ENCODE measurements around the gene SUPT16H.
A peak's percentile ranks its signal among the peaks of the same experiment; 100 is the strongest.
"Not testable (repeated sequence)": the region's sequence is repeated elsewhere in the genome, so short reads cannot be mapped to it uniquely, and the experiment has no call there.

Gene SUPT16H

GRCh38 chr14:21383848-21384493 lies at the start of gene SUPT16H:
Gene SUPT16H (minus strand): TSS chr14:21384019. CDS start chr14:21383927, 92 bp downstream.
- DNase-seq = peak; percentile 92

DNA sequence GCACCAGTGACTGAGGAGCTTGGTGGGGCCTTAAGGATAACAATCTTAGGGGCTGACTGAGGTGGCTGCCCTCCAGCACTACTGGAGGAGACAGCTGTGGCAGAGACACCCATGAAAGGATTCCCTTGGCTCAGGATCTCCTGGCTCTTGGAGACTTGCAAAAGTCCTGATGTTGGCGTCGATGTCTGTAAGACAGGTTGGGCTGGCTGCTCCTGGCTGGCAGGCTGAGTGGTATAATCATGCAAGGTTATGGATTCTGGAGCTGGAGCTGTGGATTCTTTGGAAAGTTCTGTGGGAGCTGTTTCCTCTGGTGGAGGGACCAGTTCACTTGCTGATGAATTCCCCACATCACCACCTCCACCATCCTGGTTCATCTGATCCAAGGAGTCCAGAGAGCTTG lies 47.3 kb upstream of the SUPT16H start:
- no peak for DNase-seq

GRCh38 chr14:21428930-21429329 lies 45.1 kb upstream of the SUPT16H start:
- DNase-seq = no peak

- DNase-seq = no peak
Observed at GRCh38 chr14:21426692-21427091, 42.9 kb upstream of the SUPT16H start.

DNA sequence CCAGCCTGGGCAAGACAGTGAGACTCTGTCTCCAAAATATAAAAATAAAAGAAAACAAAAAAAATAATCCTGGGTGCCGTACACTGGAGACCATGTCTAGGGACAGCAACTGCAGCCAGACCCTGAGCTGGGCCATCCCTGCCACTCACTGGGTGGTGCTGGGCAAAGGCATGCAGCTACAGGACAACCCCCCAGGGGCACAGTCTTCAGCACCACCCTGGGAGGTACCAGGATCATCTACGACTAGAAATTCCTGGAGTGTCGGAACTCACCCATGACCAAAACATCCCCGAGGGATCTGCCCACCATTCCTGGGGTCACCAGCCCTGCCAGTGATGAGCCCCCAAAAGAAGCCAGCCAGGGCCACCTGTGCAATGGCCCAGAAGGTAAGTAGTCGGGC lies 35.7 kb upstream of the SUPT16H start:
- no peak for DNase-seq

GRCh38 chr14:21415329-21415728 lies 31.5 kb upstream of the SUPT16H start:
- DNase-seq = no peak

- no peak for DNase-seq
Observed at GRCh38 chr14:21414137-21414631, 30.4 kb upstream of the SUPT16H start.

DNA sequence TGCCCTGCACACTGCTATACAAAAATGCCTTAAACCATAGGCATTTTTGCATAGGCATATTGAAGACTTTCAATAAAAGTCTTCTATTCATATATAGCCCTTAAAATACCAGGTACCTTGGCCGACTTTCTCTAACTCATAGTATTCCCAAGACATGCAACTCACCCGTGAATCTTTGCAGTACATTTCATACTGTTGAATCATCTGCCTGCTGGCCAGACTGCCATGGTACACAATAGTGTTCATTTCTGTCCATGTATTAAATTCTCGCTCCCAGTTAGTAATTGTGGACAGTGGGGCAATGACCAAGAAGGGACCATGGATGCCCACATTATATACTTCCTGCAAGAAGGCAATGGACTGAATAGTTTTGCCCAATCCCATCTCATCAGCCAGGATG lies 24.3 kb upstream of the SUPT16H start:
- no peak for DNase-seq

GRCh38 chr14:21406213-21406612 lies 22.4 kb upstream of the SUPT16H start:
- DNase-seq = no peak

- no peak for DNase-seq
Observed at GRCh38 chr14:21405097-21405496, 21.3 kb upstream of the SUPT16H start.

DNA sequence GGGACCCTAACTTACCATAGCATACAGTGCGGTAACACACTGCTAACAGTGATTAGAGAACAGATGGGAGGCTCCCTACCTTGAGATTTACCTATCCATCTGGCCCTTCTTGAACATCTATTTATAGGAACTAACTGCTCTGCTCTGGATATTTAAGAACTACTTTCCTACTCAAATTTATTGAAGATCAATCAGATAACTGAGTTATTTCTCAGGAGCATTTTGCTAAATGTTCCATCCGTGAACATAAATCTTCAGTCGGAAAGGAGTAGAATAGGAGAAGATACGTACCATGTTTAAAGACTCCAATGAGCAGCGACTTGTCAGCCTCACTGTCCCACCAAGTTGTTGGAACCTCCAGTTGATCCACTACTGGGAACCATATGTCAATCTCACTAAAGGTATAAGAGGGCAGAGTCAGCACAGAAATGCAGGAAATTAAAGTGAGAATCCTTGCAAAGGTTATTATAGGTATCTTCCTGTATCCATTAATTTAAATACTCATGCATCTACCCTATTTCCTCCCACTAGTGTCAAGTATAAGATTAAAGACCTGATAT lies 15.6 kb upstream of the SUPT16H start:
- no peak for DNase-seq

- no peak for DNase-seq
Observed at GRCh38 chr14:21398901-21399300, 15.1 kb upstream of the SUPT16H start.

GRCh38 chr14:21395450-21395849 lies 11.6 kb upstream of the SUPT16H start:
- DNase-seq = no peak

GRCh38 chr14:21385188-21385904 lies 1.5 kb upstream of the SUPT16H start:
- DNase-seq = peak; percentile 12

GRCh38 chr14:21384494-21384851 lies 654 bp upstream of the SUPT16H start:
- no peak for DNase-seq

DNA sequence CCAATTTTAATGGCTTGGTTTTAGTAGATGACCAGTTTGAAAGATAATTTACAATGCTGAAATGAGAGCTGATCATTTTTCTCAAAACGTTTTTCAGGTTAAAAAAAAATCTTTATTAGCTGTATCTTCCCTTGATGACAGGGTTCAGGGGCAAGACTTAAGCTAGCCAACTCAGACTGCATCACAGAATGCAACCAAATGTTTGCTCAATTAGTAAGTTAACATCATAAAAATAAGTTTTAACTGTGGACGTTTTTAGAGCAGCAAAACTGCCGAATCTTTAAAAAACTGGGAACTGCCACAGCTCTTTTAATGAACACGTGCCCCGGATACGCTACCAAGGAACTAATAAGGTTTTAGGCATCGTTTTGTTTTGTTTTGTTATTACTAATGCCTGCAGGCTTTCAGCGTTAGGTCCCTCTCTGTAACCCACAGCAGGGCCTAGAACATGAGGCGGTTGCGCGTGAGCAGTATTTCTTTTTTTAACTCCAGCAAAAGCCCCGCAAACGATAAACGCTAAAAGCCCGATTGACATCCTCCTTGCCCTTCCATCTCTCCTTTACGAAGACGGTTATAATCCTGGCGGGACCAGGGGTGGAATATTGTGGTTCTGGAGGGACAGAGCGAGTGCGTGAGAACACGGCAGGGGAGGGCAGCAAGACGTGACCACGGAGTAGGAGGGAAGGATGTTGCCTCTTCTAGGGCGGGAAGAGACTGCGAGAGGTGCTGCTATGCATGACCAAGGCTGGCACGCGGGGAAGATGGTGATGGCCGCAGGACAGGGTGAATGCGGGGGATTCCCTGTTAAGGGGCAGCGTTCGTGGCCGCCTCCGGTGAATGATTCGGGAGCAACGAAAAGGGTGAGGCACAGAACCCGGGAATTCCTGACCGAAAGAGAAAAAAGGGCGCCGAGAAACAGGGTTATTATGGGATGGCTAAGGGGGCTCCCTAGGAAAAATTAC lies 652 bp downstream of the SUPT16H start:
- peak; percentile 35 for DNase-seq

- DNase-seq = no peak
Observed at GRCh38 chr14:21382095-21382494, 1.7 kb downstream of the SUPT16H start.

GRCh38 chr14:21379338-21379737 lies 4.5 kb downstream of the SUPT16H start:
- DNase-seq = no peak

- DNase-seq = no peak
Observed at GRCh38 chr14:21373980-21374379, 9.8 kb downstream of the SUPT16H start.

DNA sequence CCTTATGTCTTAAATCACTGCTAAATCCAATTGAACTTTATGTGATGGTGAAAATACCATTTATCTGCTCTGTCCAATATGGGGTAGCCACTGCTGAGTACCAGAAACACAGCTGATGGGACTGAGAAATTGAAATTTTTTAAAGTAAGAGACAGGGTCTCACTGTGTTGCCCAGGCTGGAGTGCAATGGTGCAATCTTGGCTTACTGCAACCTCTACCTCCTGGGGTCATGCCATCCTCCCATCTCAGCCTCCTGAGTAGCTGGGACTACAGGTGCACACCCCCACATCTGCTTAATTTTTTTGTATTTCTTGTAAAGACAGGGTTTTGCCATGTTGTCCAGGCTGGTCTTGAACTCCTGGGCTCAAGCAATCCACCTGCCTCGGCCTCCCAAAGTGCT lies 11.0 kb downstream of the SUPT16H start:
- DNase-seq = not testable (repeated sequence)

- no peak for DNase-seq
Observed at GRCh38 chr14:21369949-21370679, 13.7 kb downstream of the SUPT16H start.

GRCh38 chr14:21367582-21368144 lies 16.2 kb downstream of the SUPT16H start:
- no peak for DNase-seq

All from NCI-H748 treated with DMSO at 0.1 percent for 48 hours (cell line).